GM19455 (cell line): ENCODE measurements around the gene CDH15.

Experiments used
- ATAC-seq: cut with Tn5 transposase; IDR thresholded peaks from one replicate; pipeline ENCODE4 v1.9.1; 2021; ENCODE audit not compliant: unreplicated experiment

CDH15 gene

DNA sequence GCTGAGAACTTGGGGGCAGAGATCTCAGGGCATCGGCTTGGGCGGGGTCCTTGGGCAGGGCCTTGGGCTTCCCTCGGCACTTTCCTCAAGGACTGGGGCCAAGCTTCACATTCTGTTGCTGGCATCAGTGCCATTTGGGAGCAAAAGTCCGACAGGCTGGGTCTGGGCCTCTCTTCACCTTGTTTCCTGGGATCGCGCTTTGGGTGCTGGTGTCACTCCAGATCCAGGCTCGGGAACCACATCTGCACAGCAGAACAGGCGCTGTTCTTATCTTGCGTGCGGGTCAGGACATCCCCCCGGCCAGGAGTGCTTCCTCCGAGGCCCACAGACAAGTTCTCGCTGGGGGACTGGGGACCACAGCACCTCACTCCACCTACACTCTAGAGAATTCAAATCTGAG lies 31.1 kb upstream of the CDH15 start:
- no peak for ATAC-seq

DNA sequence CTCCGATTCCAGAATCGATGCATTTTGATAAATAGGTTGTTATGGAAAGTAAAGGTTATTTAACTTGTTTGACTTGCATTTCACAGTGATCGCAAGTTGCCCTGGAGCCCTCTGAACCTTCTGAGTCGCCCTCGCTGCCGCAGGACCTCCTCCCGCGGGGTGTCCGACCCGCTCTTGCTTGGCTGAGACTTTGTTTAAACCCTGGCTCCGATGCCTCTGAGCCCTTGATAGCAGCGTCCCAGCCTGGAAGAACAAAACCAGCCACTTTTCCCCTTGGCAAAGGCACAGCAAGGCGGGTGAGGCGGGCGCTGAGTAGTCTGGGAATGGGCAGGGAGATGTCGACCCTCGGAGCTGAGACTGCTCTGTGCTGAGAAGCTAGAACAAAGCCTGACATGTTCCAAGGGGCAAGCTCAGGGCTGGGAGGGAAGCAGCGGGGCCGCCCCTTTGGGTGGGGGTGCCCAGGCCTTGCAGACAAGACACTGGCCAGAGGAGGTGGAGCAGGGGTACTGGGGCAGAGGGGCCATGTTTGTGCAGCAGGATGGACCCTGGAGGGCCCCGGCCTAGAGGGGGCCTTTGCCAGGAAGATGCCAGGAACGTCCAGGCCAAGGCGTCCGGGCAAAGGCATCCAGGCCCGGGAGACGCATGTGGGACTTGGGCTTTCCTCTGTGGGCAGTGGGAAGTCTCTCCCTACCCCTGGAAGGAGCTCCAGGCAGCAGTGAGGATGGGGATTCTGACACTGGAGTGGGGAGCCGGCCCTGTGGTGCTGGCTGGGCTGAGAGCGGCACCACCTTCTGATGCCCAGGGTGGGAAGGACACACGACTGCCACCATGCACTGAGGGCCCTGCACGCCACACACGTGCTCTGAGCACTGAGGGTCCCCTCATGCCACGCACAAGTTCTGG lies 30.3 kb upstream of the CDH15 start:
- ATAC-seq = no peak

DNA sequence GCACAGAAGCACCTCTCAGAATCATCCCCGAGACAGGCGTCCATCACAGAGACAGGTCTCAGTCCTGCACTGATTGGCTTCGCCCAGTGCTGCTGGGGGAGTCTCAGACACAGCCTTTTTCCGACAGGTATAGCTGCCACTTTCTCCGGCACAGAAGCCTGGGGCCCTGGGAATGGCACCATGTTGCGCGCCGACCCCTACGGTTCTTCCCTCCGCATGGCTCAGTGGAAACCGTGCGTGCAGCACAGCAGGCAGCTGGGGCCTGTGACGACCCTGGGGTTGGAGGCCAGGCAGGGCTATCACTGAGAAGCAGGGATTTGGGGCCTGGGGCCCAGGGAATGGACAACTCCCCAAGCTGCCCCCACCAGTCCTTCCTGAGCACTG lies 29.7 kb upstream of the CDH15 start:
- no peak for ATAC-seq

DNA sequence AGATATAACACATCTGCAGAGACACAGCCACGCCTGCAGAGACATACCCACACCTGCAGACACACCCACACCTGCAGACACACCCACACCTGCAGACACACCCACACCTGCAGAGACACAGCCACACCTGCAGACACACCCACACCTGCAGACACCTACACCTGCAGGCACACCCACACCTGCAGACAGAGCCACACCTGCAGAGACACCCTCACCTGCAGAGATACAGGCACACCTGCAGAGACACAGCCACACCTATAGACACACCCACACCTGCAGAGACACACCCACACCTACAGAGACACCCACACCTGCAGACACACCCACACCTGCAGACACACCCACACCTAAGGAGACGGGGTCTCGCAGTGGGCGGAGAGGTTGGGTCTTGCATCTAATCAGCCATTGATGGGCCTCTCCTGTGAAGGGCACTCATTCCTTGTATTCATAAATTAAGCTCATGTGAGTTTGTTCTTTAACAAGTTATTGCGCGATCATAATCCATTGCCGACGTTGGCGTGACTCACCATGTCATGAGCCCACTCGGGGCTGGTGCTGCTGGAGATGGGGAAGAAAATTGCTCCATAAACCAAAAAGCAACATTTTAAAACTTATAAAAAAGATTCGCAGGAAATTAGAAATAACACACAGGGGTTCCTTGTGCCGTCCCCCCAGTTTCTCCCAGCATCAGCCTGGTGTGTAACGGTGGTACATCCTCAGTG lies 28.9 kb upstream of the CDH15 start:
- no peak for ATAC-seq

DNA sequence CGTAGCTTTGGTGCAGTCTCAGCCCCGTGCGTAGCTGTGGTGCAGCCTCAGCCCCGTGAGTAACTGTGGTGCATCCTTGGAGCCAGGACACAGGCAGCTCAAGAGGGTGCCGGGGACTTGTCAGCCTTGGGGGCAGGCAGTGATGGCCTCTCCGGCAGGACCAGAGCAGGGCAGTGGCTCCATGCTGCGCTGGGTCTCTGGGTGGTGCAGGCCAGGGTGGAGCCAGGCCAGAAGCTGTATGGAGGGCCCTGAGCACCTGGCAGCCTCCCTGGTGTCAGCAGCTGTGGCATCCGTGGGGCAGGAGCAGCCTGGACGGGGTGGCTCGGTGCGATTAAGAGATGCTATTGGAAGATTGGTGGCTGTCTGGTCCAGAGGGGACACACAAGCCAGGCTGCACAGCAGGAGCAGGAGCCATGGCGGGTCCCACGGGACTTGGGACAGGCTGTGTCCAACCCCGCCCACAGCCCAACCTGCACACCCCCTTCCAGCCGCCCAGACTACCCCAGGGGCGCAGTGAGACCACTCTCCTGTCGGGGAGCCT lies 28.3 kb upstream of the CDH15 start:
- ATAC-seq = no peak

DNA sequence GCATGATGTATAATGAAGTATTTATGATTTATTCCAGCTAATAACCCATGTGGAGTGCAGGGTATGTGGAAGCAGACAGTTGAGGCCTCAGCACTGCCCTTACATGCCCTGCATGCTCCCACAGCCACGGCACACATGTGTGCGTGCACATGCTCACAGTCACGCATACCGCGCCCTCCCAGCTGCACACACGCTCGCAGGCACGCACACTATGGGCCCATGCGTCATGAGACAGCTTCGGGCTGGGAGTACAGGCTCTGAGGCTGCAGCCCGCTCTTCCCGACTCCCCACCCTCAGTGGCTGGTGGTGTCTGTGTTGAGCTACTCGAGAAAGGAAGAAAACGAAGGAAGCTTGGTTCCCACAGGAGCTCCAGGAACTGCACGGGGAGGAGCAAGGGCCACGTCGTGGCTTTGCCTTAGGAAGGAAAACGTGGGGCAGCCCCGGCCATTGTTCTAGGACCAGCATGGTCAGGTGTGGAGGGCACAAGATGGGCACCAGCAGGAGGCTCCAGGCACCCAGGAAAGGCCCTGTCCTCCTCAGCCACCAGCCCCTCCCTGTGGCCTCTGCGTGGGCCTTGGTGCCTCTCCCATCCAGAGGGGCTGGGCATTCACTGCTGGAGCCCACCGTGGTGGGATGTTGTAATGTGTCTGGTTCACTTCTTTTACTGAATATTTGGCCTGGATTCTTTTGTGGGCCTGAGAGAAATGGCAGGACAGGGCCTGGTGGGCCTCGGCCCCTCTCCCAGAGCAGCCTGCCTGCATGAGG lies 27.5 kb upstream of the CDH15 start:
- no peak for ATAC-seq

DNA sequence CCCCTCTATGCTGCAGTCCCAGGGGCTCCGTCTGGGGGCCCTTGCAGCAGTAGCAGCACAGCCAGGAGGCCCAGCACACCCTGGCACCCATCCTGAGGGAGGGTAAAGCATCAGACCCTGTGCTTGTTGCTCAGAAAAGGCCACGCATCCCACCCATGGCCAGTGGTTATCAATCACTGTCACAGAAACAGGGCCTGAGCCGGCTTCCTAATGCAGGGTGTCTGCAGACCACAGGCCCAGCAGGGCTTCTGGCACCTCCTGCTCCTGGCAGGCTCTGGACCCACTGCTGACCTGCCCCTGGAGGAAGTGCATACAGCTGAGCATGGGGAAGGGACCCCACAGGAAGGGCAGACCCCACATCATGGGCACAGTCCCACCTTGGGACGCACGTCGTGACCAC lies 26.9 kb upstream of the CDH15 start:
- ATAC-seq = no peak

DNA sequence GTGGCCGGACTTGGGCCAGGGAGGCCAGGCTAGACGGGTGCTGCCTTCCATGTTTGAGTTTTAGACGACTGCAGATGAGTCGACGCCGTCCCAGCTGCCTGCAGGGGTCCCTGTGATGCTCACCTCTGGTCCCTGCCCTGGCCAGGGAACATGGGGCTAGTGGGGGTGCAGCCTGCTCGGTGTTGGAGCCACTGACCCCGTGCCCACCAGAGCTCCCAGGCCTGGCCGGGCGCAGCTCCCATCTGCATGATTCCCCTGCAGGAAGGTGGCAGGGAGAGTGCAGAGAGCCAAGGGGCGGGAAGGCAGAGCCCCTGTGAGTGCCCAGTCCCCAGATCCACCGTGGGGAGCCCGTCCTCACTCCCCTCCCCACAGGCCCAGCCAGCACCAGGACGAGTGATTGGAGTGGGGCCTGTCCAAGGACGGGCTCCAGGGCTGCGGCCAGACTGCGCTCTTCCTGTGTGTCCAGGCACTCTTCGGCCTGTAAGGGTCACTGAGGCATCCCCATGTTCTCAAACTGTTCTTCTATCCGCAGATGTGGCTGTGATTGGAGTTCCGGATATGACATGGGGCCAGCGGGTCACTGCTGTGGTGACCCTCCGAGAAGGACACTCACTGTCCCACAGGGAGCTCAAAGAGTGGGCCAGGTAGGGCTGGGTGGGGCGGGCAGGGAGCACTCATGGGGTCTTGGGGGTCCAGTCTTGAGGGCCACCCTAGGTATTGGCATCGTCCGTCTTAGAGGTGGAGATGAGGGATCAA lies 26.0 kb upstream of the CDH15 start:
- no peak for ATAC-seq

DNA sequence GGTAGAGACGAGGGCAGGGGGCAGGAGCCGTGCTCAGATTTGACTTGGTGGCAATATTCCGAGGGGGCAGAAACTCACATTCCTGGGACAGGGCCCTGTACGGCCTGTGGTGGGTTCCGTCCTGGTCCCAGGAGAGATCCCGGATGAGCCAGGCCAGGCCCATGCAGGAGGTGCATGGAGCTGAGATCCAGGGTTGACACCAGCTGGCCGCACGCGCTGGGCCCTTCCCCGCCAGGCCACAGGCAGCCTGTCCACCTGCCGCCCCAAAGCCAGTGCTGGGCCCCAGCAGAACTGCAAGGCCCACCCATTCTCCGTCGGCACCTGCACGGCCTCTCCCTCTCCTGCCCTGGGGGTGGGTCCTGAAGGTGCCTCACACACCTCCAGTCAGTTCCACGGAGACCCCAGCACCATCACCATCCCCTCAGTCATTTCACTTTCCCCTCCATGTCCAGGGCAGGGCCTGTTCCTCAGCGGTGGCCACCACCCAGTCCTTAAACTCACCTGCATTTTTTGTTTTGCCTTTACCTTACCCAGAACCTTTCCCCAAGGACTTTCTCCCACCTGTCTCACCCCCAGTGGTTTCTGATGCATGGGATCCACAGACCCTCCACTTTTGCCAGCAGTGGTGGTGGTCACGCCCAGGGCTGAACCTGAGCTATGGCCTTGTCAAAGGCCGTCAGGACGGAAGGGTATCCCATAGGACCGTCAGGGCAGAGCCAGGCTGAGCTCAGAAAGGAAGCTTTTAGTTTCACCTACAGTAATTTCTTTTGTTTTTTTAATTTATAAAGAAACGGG lies 25.1 kb upstream of the CDH15 start:
- no peak for ATAC-seq

DNA sequence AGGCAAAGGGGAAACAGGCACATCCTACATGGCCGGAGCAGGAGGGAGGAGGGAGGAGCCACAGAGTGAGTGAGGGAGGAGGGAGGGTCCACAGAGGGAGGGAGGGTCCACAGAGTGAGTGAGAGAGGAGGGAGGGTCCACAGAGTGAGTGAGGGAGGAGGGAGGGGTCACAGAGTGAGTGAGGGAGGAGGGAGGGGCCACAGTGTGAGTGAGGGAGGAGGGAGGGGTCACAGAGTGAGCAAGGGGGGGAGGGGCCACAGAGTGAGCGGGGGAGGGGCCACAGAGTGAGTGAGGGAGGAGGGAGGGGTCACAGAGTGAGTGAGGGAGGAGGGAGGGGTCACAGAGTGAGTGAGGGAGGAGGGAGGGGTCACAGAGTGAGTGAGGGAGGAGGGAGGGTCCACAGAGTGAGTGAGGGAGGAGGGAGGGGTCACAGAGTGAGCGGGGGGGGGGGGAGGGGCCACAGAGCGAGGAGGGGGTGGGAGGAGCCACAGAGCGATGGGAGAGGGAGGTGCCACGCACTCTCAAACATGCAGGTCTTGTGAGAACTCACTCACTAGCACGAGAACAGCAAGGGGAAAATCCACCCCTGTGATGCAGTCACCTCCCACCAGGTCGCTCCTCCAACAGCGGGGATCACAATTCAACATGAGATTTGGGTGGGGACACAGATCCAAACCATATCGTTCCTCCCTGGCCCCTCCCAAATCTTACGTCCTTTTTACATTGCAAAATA lies 24.3 kb upstream of the CDH15 start:
- ATAC-seq = no peak

DNA sequence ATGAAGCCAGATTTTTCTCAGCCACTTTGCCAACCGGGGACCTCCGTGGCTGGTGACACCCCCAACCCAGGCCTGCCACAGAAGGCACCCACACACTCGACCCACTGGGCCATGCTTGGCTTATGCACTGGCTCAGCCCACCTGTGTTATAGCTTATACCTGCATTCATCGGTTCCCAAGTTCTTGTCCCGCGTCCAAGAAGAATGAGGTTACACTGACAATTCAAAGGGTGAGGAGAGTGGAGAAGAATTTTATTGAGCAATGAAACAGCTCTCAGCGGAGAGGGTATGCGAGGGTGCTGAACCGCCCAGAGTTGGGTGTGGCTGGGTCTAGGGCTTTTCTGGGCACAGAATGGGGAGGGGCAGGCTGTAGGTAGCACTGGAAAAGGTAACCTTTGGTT lies 22.2 kb upstream of the CDH15 start:
- no peak for ATAC-seq

DNA sequence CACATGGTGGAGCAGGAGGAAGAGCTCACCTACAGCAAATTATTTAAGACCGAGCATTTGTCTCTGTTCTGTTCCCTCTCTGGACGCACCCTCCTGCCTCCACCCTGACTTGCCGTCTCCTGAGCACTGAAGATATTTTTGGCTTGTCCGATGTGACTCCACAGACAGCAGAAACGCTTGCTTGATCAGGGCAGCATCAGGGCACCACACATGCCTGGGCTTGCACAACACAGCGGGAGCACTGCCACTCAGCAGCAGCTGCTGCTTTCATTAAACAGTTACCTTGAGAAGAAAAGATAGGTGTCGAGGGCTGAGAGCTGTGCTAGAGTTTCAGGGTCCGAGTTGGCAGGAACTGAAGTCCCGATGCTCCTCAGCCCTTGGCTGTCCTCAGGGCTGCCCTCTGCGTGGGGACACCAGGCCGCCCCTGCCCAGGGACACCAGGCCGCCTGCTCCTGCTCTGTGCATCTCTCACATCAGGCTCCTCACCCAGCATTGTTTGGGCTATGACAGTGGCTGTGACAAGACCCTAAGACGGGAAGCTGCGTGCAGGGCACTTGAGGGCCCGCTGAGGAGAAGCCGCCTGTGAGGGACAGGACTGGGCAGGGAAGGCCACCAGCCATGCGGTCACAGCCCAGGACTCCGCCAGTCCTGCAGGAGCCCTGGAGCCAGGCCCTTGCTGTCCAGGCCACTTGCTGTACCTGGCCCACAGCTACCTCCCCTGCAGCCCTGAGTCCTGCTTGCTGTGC lies 21.3 kb upstream of the CDH15 start:
- no peak for ATAC-seq

DNA sequence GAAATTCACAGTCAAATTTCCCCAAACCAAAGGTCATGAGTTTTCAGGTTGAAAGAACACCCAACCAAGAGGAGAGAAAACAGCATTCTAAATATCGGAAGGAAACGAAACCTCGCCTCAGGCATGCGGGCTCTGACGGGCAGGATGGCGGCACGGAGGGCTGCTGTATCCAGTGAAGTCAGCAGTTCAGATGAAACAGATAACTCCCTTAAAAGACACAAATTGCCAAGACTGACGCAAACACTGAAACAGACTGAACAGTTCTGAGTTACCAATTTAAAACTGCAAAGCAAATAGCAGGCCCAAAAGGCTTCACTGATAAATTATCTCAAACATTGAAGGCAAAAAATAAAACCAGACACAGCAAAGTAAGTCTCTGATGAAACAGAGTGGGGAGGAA lies 20.6 kb upstream of the CDH15 start:
- ATAC-seq = no peak

DNA sequence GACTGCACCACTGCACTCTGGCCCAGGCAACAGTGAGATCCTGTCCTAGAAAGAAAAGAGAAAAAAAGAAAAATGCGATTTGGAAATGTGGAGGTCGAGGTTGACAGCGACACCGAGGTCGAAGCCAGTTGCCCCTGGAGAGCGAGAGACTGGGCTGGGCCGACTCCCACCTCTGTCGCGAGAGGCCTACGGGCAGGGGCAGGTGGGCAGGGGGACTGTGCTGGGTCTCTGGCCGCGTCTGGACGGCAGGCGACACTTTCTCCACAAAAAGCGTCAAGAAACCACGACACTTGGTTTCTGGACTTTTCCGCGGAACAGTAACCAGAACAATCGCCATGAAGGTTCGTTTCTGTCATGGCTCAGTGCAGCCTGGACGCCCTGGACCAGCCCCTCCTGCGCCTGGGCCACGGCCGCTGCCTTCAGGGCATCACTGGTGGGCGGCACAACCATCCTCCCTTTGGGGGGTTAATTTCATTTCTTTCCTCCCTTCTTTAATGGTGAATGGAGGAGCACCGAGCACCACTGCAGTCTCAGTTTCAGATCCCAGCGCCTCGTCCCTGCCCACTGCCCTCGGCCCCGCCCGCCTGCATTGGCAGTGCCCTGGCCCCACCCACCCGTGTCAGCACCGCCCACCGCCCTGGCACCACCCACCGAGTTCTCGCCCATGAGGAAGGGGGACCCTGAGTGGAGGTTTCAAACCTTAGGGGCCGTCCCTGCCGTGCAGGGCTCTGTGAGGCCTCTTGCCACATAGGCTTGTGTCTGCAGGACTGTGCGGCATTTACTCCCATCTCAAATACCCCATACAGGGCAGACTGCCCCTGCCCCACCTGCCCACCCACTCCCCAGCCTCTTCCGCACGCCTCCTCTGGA lies 18.5 kb upstream of the CDH15 start:
- no peak for ATAC-seq

DNA sequence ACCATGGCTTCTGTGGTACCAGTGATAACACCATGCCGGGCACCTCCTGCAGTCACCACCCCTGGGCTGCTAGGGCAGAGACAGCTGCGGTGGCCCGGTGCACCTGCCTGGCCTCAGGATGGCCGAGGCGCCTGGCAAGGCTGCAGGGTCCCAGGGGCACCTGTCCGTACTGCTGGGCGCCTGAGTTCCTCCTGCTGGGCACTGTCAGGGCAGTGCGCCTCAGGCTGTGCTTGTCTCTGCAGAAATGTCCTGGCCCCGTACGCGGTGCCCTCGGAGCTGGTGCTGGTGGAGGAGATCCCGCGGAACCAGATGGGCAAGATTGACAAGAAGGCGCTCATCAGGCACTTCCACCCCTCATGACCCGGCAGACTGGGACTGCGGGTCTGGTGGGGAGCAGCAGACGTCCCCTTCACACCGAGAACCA lies 17.7 kb upstream of the CDH15 start:
- no peak for ATAC-seq

DNA sequence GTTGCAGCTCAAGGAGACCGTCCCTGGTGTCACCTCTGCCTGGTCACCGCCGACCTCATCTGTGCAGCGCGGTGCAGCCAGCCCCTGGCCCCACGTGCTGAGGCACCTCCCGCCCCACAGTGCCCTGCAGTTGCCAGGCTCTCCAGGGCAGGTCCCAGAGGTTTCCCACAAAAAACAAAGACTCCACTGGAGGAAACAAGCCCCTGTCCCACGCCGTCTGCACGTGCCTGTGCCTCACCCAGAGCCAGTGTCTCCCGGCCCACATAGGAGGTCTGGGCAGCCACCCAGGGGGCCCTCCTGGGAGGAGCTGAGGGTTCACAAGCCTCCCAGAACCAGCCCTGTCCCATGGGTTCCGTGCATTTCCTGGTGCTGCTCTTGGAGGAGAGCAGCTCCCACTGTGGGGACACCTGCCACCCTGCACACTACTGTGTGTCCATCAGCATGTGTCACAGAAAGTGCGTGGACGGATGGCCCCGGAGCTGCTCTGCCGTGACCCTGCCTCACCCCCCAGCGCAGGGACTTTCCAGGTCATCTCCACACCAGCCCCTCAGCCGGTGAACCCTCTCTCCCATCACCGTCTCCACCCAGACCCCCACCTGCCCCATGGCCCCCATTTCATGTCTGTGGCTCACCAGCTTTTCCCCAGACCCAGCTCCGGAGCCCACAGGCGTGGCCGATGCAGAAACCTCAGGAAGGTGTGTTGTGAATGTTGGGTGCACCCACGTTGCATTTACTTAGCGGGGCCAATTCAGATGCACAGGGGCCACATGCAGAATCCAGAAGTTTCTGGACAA lies 17.0 kb upstream of the CDH15 start:
- no peak for ATAC-seq

DNA sequence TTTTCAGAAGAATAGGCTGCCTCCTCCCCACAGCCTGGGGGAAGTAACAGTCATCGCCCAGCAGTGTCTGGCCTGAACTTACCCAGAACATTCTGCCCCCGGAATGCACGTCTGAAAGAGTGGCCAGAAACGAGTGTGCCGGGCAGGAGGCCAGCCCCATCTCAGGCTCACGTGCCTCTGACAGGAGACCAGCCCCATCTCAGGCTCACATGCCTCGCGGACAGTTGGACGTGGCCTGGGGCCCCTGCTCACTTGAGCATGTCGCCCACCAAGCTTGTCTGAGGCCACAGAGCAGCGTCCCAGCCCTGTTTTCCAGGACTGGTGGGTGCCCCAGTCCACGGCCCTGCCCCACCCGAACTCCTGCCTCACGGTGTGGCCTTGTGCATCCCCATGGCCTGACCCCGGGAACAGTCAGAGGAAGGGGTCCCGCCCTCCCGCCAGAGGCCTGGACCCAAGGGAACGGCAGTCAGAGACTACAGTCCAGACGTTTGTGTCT lies 16.3 kb upstream of the CDH15 start:
- ATAC-seq = no peak
